ENCODE data around the gene AKAP8L. TPM values are rescaled to one million over a fixed set of nuclear protein-coding genes. Genes with fewer than 3 reads are reported as not detected.
A peak's percentile ranks its signal among the peaks of the same experiment; 100 is the strongest.

AKAP8L gene
- polyA plus RNA-seq, 1 of the 3 experiments (the other 2 are of a cell fraction) = 44.7 TPM

- H3K9ac ChIP-seq = peak overlapping the region; percentile 81
- H3K4me1 ChIP-seq (ENCODE audit: control insufficient read depth in 1 of 2, insufficient read depth in 2 of 2, low read depth in 1 of 2, low read length in 1 of 2) = peaks cover 5 to 24% of the 10 kb centered on the region in 2 experiments; a peak in 2 of 4 replicates
- peaks cover 42% of the 10 kb centered on the region for H3K79me2 ChIP-seq (ENCODE audit: insufficient read depth)
- no peaks in the 10 kb centered on the region for H3K9me3 ChIP-seq
- H3K27ac ChIP-seq (ENCODE audit: low read depth in 2 of 2, low read length in 1 of 2) = peak overlapping the region; percentile 80 to 88
- TF ChIP-seq, protein P1, sequence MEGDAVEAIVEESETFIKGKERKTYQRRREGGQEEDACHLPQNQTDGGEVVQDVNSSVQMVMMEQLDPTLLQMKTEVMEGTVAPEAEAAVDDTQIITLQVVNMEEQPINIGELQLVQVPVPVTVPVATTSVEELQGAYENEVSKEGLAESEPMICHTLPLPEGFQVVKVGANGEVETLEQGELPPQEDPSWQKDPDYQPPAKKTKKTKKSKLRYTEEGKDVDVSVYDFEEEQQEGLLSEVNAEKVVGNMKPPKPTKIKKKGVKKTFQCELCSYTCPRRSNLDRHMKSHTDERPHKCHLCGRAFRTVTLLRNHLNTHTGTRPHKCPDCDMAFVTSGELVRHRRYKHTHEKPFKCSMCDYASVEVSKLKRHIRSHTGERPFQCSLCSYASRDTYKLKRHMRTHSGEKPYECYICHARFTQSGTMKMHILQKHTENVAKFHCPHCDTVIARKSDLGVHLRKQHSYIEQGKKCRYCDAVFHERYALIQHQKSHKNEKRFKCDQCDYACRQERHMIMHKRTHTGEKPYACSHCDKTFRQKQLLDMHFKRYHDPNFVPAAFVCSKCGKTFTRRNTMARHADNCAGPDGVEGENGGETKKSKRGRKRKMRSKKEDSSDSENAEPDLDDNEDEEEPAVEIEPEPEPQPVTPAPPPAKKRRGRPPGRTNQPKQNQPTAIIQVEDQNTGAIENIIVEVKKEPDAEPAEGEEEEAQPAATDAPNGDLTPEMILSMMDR (IDR thresholded peaks at IDR 0.05) = no peak
- TF ChIP-seq RFX5 (IDR thresholded peaks at IDR 0.05; ENCODE audit: low read length) = no peak
- TF ChIP-seq, protein P2, sequence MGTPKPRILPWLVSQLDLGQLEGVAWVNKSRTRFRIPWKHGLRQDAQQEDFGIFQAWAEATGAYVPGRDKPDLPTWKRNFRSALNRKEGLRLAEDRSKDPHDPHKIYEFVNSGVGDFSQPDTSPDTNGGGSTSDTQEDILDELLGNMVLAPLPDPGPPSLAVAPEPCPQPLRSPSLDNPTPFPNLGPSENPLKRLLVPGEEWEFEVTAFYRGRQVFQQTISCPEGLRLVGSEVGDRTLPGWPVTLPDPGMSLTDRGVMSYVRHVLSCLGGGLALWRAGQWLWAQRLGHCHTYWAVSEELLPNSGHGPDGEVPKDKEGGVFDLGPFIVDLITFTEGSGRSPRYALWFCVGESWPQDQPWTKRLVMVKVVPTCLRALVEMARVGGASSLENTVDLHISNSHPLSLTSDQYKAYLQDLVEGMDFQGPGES (IDR thresholded peaks at IDR 0.05; ENCODE audit: low read depth, low read length) = 0 out of 2 replicates have a peak, but pooled peaks have one; percentile 11
- peak; percentile 91 for TF ChIP-seq YY1 (IDR thresholded peaks at IDR 0.05; ENCODE audit: low read depth)
- TF ChIP-seq POLR2AphosphoS5 (IDR thresholded peaks at IDR 0.05; ENCODE audit: low read depth, low read length) = peak; percentile 57
- TF ChIP-seq ELF1 (IDR thresholded peaks at IDR 0.05) = 0 out of 2 replicates have a peak, but pooled peaks have one; percentile 6
- peak; percentile 67; the same call in 1 of the 2 replicates for TF ChIP-seq SIN3A (IDR thresholded peaks at IDR 0.05; ENCODE audit: borderline replicate concordance, low read depth, low read length)
- TF ChIP-seq, protein P3, sequence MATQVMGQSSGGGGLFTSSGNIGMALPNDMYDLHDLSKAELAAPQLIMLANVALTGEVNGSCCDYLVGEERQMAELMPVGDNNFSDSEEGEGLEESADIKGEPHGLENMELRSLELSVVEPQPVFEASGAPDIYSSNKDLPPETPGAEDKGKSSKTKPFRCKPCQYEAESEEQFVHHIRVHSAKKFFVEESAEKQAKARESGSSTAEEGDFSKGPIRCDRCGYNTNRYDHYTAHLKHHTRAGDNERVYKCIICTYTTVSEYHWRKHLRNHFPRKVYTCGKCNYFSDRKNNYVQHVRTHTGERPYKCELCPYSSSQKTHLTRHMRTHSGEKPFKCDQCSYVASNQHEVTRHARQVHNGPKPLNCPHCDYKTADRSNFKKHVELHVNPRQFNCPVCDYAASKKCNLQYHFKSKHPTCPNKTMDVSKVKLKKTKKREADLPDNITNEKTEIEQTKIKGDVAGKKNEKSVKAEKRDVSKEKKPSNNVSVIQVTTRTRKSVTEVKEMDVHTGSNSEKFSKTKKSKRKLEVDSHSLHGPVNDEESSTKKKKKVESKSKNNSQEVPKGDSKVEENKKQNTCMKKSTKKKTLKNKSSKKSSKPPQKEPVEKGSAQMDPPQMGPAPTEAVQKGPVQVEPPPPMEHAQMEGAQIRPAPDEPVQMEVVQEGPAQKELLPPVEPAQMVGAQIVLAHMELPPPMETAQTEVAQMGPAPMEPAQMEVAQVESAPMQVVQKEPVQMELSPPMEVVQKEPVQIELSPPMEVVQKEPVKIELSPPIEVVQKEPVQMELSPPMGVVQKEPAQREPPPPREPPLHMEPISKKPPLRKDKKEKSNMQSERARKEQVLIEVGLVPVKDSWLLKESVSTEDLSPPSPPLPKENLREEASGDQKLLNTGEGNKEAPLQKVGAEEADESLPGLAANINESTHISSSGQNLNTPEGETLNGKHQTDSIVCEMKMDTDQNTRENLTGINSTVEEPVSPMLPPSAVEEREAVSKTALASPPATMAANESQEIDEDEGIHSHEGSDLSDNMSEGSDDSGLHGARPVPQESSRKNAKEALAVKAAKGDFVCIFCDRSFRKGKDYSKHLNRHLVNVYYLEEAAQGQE (IDR thresholded peaks at IDR 0.05; ENCODE audit: low read depth, low read length) = 0 out of 2 replicates have a peak, but pooled peaks have one; percentile 24
- TF ChIP-seq TAF1 (IDR thresholded peaks at IDR 0.05; ENCODE audit: borderline replicate concordance, low read depth, low read length) = peak; percentile 76
- peak; percentile 13 for TF ChIP-seq CHD2 (IDR thresholded peaks at IDR 0.05; ENCODE audit: low read length, partially characterized antibody)
- peak; percentile 19; the same call in 1 of the 2 replicates for TF ChIP-seq PBX3 (IDR thresholded peaks at IDR 0.05)
- peak; percentile 49; the same call in 1 of the 2 replicates for TF ChIP-seq USF1 (IDR thresholded peaks at IDR 0.05; ENCODE audit: borderline replicate concordance, low read depth)
- peak; percentile 34 for TF ChIP-seq RCOR1 (IDR thresholded peaks at IDR 0.05; ENCODE audit: low read length)
- no peak for TF ChIP-seq RXRA (IDR thresholded peaks at IDR 0.05; ENCODE audit: borderline replicate concordance, low read depth)
- no peak for TF ChIP-seq GATA2 (CRISPR knock-in tag; IDR thresholded peaks at IDR 0.05)
- TF ChIP-seq MAX (IDR thresholded peaks at IDR 0.05; ENCODE audit: low read depth) = peak; percentile 71
- TF ChIP-seq EP300 (IDR thresholded peaks at IDR 0.05; ENCODE audit: borderline replicate concordance in 1 of 2, low read depth in 1 of 2, low read length in 1 of 2) = peak in 1 of 2 experiments; percentile 40; a peak in 1 of 4 replicates
- TF ChIP-seq MXI1 (IDR thresholded peaks at IDR 0.05; ENCODE audit: low read depth, low read length) = peak; percentile 86
- no peak for TF ChIP-seq RAD21 (IDR thresholded peaks at IDR 0.05; ENCODE audit: low read length)
- H3K36me3 ChIP-seq (replicated peaks in 1 of 2; ENCODE audit: control insufficient read depth in 1 of 2, insufficient read depth in 2 of 2, low read length in 1 of 2) = peaks cover 0 to 20% of the 10 kb centered on the region in 2 experiments
- peak; percentile 99 for DNase-seq
- H4K20me1 ChIP-seq (ENCODE audit: insufficient read depth) = peaks cover 17% of the 10 kb centered on the region; the same call in 1 of the 2 replicates
- H3K27me3 ChIP-seq (ENCODE audit: insufficient read depth) = no peaks in the 10 kb centered on the region
- ChIA-PET POLR2A (interaction anchor here (0.6 to 1.6 kb wide), 6 partner anchors 11 to 327 kb away, joined by 3 to 12 read pairs (median 4); partner anchors contain the start of gene AKAP8L), CTCF (interaction anchor here (0.8 to 2.6 kb wide), 4 partner anchors 11 to 20 kb away, joined by 3 to 11 read pairs (median 5); partner anchors contain the start of gene AKAP8L)
- WGBS (ENCODE audit: low lambda C conversion rate) = under 1% methylated on average over 19 of the region's 75 CpGs
- H3F3A ChIP-seq (replicated peaks; ENCODE audit: insufficient read depth) = no peaks in the 10 kb centered on the region
- peak overlapping the region; percentile 94 for H3K4me2 ChIP-seq
- peak overlapping the region; percentile 100 for H2AFZ ChIP-seq (ENCODE audit: low read depth)
- H3K9me2 ChIP-seq = no peaks in the 10 kb centered on the region
- H3K4me3 ChIP-seq (ENCODE audit: low read depth in 2 of 2, low read length in 1 of 2) = peak overlapping the region; percentile 63 to 87
Measured at GRCh38 chr19:15432629-15433518, 14.1 kb upstream of the AKAP8L start.

Data from SK-N-SH (cell line).